ENCODE results near the gene KAZN.

GRCh38 chr1:14871218-14871970, 272.9 kb downstream of the KAZN start:
- TF ChIP-seq CTCF (IDR thresholded peaks at IDR 0.05 in 8 of 11, conservative IDR thresholded peaks at IDR 0.05 in 3 of 11), result no peak
- TF ChIP-seq POLR2AphosphoS5 (IDR thresholded peaks at IDR 0.05), result no peak
- TF ChIP-seq POLR2A (IDR thresholded peaks at IDR 0.05), result no peak
